NCI-H2081 (cell line): ENCODE results near the gene METTL25.

ENCODE experiments used
- DNase-seq, 2 experiments: peaks; one replicate each; lab custom pipeline; 2025; lab: John Stamatoyannopoulos, UW

Gene METTL25

DNA sequence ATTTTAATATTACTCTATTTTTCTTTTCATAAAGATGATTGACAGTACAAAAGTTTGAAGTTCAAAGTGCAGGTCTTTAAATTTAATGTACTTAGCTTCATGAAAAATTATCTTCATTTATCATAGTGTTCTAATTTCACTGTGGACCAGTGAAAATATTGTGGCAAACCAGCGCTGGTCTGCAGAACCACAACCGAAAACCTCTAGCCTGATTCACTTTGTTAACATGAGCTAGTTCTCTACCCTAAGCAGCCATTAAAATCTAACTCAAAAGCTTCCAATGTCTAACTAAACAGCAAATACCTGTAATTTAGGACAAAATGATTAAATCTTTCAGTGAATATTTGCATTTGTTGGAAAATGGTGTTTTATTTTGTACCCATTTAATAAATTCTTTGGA, 167.3 kb downstream of the METTL25 start:
- no peak for DNase-seq

- DNase-seq = peak; percentile 72 to 76
Measured at GRCh38 chr12:82527165-82527780, 168.9 kb downstream of the METTL25 start.
